Common myeloid progenitor, CD34-positive (primary cell): ENCODE measurements around the gene MSANTD3.
A peak's percentile ranks its signal among the peaks of the same experiment; 100 is the strongest.

Experiments
- CTCF ChIA-PET: fragments of 350-600 bp; sonication (Branson Sonifier 250); formaldehyde crosslinking; loops from one replicate; lab custom pipeline; 2021; ENCODE audit warnings: antibody characterized with exemption; lab: Charles Lee
- POLR2A ChIA-PET: fragments of 350-600 bp; sonication (Branson Sonifier 250); formaldehyde crosslinking; loops from one replicate; lab custom pipeline; 2021; ENCODE audit warnings: antibody characterized with exemption; lab: Charles Lee
- DNase-seq, 3 donors: peaks; one replicate each; pipeline versions ENCODE4 v3.0.0 to v3.0.0-alpha.2; 2013
- H3K27ac ChIP-seq, 2 experiments: 1 replicate in 1 of 2; 2 replicates in 1 of 2; pipeline ENCODE4 v1.7.0; 2013; ENCODE audit warnings: inconsistent platforms in 2 of 2, low read length in 2 of 2, mild to moderate bottlenecking in 2 of 2, low read depth in 1 of 2, moderate library complexity in 1 of 2; ENCODE audit not compliant: severe bottlenecking in 2 of 2, insufficient read depth in 1 of 2, poor library complexity in 1 of 2
- H3K27me3 ChIP-seq, 5 experiments: replicated peaks in 2 of 5; 1 replicate in 3 of 5; 2 replicates in 2 of 5; pipeline versions ENCODE4 v1.6.1 to v1.7.0; 2013; ENCODE audit warnings: low read length in 4 of 5, mild to moderate bottlenecking in 2 of 5, moderate library complexity in 2 of 5, inconsistent platforms in 1 of 5; ENCODE audit not compliant: insufficient read depth in 5 of 5, control insufficient read depth in 4 of 5
- H3K36me3 ChIP-seq, 4 experiments: 1 replicate in 2 of 4; 2 replicates in 2 of 4; pipeline versions ENCODE4 v1.6.1 to v1.7.0; 2013; ENCODE audit warnings: low read length in 3 of 4, control low read depth in 1 of 4, mild to moderate bottlenecking in 1 of 4; ENCODE audit not compliant: control insufficient read depth in 4 of 4, insufficient read depth in 4 of 4
- H3K4me1 ChIP-seq, 4 experiments: 1 replicate in 3 of 4; 2 replicates in 1 of 4; pipeline versions ENCODE4 v1.6.1 to v1.7.1; 2013; ENCODE audit warnings: low read length in 3 of 4, mild to moderate bottlenecking in 3 of 4, control low read depth in 1 of 4, inconsistent platforms in 1 of 4, moderate library complexity in 1 of 4; ENCODE audit not compliant: control insufficient read depth in 4 of 4, insufficient read depth in 4 of 4; ENCODE audit errors: control extremely low read depth in 1 of 4
- H3K4me3 ChIP-seq, 7 experiments: 1 replicate in 4 of 7; 2 replicates in 3 of 7; pipeline versions ENCODE4 v1.5.1 to v1.7.0; 2013; ENCODE audit warnings: mild to moderate bottlenecking in 7 of 7, low read length in 6 of 7, moderate library complexity in 6 of 7, inconsistent platforms in 2 of 7, low read depth in 2 of 7, control low read depth in 1 of 7; ENCODE audit not compliant: insufficient read depth in 4 of 7, control insufficient read depth in 1 of 7; ENCODE audit errors: extremely low read depth in 1 of 7
- H3K9me3 ChIP-seq, 5 experiments: 1 replicate in 4 of 5; 2 replicates in 1 of 5; pipeline versions ENCODE4 v1.6.1 to v1.7.1; 2013; ENCODE audit warnings: low read length in 4 of 5, mild to moderate bottlenecking in 2 of 5, inconsistent platforms in 1 of 5, low read depth in 1 of 5, moderate library complexity in 1 of 5; ENCODE audit not compliant: control insufficient read depth in 4 of 5, insufficient read depth in 2 of 5; ENCODE audit errors: control extremely low read depth in 1 of 5
- WGBS: methylation state at CpG from one replicate; pipeline ENCODE4 v1.1.5; 2013; ENCODE audit not compliant: insufficient coverage; 5-methylcytosine and 5-hydroxymethylcytosine counted together

MSANTD3 gene

DNA sequence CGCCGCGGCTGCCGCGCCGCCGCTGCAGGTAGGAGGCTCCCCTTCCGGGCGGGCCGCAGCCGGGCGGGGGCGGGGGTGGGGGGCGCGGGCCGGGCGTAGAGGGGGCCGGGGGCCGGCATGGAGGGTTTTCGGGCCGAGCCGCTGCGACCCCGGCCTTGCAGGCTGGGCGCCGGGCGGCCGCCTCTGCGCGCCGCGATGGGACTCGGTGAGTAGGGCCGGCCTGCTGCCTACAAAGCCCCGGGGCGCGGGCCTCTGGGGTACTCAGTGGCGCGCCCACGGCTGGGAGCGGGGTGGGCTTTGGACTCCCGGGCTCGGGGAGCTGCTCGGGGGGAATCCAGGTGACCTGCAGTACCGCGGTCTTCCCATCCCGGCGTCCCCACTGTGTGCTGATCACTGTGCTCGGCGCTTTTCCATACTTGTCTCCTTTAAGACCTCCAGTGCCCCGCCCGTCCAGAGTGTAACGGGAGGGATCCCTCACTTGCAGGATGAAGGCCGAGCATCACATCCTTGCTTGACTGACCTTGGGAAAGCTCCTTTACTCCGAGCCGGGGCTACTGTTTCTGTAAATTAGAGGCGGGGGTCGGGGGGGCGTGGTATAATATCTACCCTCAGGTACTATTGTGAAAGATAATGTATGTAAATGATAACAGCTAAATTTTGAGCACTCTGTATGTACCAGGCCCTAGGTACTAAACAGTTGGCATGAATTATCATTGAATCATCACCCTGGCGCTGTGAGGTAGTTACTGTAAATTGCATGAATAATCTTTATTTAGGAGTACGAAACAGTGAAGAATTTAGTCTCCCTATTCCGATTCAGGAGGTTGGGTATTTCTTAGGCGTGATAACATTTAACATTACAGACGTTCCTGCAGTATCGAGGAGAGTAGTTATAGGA, 672 bp downstream of the MSANTD3 start:
- H3K27me3 ChIP-seq = no peaks in the 10 kb centered on the region
- ChIA-PET CTCF (interaction anchor here (1.2 to 2.5 kb wide), 4 partner anchors 10 to 106 kb away, joined by 3 to 10 read pairs (median 4); no protein-coding TSS in a partner anchor), POLR2A (interaction anchor here (0.6 to 1.6 kb wide), 4 partner anchors 16 to 106 kb away, joined by 3 to 6 read pairs (median 4); partner anchors contain the start of gene TEX10)
- no peaks in the 10 kb centered on the region for H3K9me3 ChIP-seq
- H3K36me3 ChIP-seq = no peaks in the 10 kb centered on the region
- H3K4me3 ChIP-seq = peak overlapping the region; percentile 76 to 86 (median 84)
- peak overlapping the region; percentile 66 to 83 for H3K27ac ChIP-seq
- H3K4me1 ChIP-seq = peaks cover 5 to 27% (median 18%) of the 10 kb centered on the region in 4 experiments
- 7% methylated on average over 48 of the region's 65 CpGs for WGBS
- DNase-seq = peak; percentile 24 to 66 (median 38)

DNA sequence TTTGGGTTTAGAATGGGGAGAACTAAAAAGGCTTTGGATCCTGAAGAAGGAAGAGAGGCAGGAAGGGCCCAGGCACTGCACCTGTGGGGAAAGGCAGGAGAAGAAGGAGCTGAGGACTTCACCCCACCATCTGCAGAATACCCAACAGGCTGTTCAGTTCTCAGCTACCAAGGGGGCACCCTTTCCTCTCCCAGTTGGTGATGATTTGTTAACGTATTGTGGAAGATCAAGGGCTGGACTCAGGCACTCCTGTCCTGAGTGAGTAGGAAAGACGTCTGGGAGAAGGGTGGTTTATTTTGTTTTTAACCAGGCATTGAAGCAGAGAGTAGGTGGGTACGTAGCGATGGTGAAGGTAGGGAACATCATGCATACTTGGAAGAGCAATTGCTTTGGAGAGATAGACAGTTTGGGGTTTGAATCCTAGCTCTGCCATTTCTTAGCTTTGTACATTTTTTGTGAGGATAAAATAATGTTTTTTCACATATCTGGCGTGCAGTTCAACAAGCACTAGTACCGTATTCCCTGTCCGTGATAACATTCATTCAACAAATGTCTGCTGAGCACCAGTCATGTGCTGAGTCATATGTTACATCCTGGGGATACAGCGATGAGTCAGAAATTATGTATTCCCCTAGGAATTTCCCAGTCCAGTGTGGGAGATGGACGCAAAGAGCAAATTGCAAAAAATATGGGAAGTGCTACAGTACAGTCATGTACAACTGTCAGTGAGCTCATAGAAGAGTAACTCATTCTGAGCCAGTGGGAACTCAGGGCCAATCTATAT, 2.1 kb downstream of the MSANTD3 start:
- DNase-seq = no peak
- no peak overlapping the region for H3K27ac ChIP-seq
- H3K36me3 ChIP-seq = no peaks in the 10 kb centered on the region
- no peaks in the 10 kb centered on the region for H3K27me3 ChIP-seq
- no peak overlapping the region for H3K4me3 ChIP-seq
- H3K4me1 ChIP-seq = peaks cover 5 to 27% (median 18%) of the 10 kb centered on the region in 4 experiments
- ChIA-PET POLR2A (interaction anchor here (0.6 kb wide), 1 partner anchor 1138 kb away, joined by 4 read pairs; no protein-coding TSS in a partner anchor), CTCF (interaction anchor here (1.0 kb wide), 1 partner anchor 10 kb away, joined by 4 read pairs; no protein-coding TSS in a partner anchor)
- 94% methylated on average over 9 of the region's 9 CpGs for WGBS
- H3K9me3 ChIP-seq = no peaks in the 10 kb centered on the region

DNA sequence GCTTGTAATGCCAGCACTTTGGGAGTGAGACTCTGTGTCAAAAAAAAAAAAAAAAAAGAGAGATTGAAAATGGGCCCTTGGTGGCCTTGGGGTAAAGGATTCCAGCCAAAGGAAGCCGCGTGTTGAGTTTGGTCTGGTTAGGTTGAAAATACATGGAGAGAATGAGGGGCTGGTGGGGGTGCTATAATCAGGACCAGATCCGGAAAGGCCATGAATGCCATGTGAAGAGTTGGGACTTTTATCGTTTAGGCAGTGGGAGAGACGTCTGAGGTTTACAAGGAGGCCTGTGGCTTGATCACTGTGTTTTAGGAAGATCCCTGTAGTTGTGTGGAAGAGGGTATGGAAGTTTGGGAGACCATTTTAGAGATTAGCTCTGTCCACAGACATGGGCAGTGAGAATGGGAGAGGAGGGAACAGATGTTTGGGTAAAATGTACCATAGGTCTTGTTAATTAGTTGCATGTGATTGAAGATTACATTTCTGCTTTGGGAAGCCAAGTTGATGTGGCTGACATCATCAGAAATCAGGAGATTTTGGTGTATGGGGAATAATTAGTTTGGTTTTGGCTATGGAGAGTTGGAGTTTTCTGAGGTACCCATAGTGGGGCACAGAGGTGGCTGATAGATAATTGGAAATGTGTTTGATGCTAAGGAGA, 3.5 kb downstream of the MSANTD3 start:
- no peak for DNase-seq
- Histone ChIP-seq H3K4me3 (no peak overlapping the region), H3K36me3 (peaks cover 0 to 3% (median 1%) of the 10 kb centered on the region in 4 experiments), H3K27me3 (no peaks in the 10 kb centered on the region), H3K9me3 (no peaks in the 10 kb centered on the region), H3K27ac (no peak overlapping the region), H3K4me1 (peaks cover 5 to 27% (median 18%) of the 10 kb centered on the region in 4 experiments)
- WGBS = 98% methylated on average over 5 of the region's 5 CpGs
- CTCF ChIA-PET = interaction anchor here (0.6 kb wide), 1 partner anchor 98 kb away, joined by 3 read pairs; no protein-coding TSS in a partner anchor
- POLR2A ChIA-PET = interaction anchor here (0.5 kb wide), 1 partner anchor 11 kb away, joined by 3 read pairs; no protein-coding TSS in a partner anchor

DNA sequence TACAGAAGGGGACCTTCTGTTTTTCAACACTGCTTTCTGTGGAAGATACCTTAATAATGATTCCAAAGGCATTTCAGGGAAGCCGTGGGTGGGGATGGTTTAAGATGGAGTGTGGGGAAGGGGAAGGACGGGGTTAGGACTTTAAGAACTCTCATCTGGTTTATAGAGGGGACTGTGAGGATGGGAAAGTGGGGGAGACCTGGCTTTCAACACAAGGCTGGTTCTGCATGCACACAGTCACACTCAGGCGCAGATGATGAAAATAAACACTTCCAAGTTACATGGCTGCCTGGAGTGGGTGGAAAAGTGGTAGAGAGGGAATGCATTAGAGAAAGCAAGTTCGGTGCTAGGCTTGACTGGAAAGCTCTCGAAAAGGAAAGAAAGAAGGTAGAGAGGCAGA, 4.9 kb downstream of the MSANTD3 start:
- WGBS = 100% methylated on average over 3 of the region's 5 CpGs
- POLR2A ChIA-PET = no interaction called here
- Histone ChIP-seq H3K4me3 (no peak overlapping the region), H3K27me3 (no peaks in the 10 kb centered on the region), H3K4me1 (peaks cover 0 to 20% (median 13%) of the 10 kb centered on the region in 4 experiments), H3K27ac (no peak overlapping the region), H3K9me3 (no peaks in the 10 kb centered on the region), H3K36me3 (peaks cover 0 to 4% (median 1%) of the 10 kb centered on the region in 4 experiments)
- CTCF ChIA-PET = no interaction called here
- DNase-seq = no peak

DNA sequence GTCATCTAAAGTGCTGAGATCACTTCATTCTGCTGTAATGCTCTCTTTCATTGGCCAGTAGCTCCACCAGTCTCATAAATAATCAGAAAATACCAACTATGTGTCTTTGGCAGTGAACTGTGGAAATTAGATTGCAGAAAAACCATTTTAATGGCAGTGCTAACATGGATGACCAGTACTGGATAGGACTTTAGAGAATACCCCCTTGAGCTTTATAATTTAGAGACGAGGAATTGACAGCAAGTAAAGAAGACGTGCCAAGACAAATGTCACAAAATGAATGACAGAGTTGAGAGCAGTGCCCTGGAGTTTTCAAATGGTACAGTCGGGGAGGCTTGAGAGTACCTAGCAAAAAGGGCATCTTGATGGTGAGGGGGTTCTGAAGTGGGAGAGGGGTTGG, 5.8 kb downstream of the MSANTD3 start:
- POLR2A ChIA-PET = no interaction called here

DNA sequence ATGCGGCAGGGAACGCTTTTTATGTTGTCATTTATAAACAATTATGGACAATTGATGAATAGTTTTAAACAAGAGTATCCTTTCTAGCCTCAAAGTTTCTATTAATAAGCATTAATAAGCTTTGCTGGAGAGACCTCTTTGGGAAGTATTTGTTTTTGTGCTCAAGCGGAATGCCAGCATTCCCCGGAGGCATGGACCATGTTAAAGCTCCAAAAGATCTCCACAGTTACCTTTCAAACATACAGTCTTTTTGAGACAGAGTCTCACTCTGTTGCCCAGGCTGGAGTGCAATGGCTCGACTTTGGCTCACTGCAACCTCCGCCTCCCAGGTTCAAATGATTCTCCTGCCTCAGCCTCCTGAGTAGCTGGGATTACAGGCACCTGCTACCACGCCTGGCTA, 9.6 kb downstream of the MSANTD3 start:
- Histone ChIP-seq H3K36me3 (peaks cover 0 to 4% (median 3%) of the 10 kb centered on the region in 4 experiments), H3K27me3 (no peaks in the 10 kb centered on the region), H3K4me3 (no peak overlapping the region), H3K27ac (no peak overlapping the region), H3K9me3 (no peaks in the 10 kb centered on the region), H3K4me1 (no peaks in the 10 kb centered on the region)
- DNase-seq = no peak
- CTCF ChIA-PET = interaction anchor here (0.6 to 5.3 kb wide), 9 partner anchors 10 to 112 kb away, joined by 3 to 34 read pairs (median 4); partner anchors contain the start of gene MSANTD3
- POLR2A ChIA-PET = no interaction called here
- WGBS = 100% methylated on average over 2 of the region's 7 CpGs

More for the DNA sequence above, 5.8 kb downstream of the MSANTD3 start:
- no peak for DNase-seq
- H3K4me3 ChIP-seq = no peak overlapping the region
- no peaks in the 10 kb centered on the region for H3K27me3 ChIP-seq
- no peak overlapping the region for H3K27ac ChIP-seq
- H3K9me3 ChIP-seq = no peaks in the 10 kb centered on the region
- CTCF ChIA-PET = no interaction called here
- peaks cover 0 to 4% (median 1%) of the 10 kb centered on the region in 4 experiments for H3K36me3 ChIP-seq
- 100% methylated on average over 2 of the region's 3 CpGs for WGBS
- peaks cover 0 to 17% (median 13%) of the 10 kb centered on the region in 4 experiments for H3K4me1 ChIP-seq
